PFSK-1 (cell line): Measurements from ENCODE around the gene ERC1.

Experiments used
- POLR2AphosphoS5 ChIP-seq: IDR thresholded peaks from 2 replicates; pipeline ENCODE4 v1.6.1; 2012; ENCODE audit warnings: low read depth, mild to moderate bottlenecking, control low read depth, low read length, moderate library complexity
- SIN3A ChIP-seq: IDR thresholded peaks from 2 replicates; pipeline ENCODE4 v1.6.1; 2012; ENCODE audit warnings: mild to moderate bottlenecking, low read length, moderate library complexity, borderline replicate concordance; ENCODE audit not compliant: insufficient read depth
- TAF1 ChIP-seq: IDR thresholded peaks from 2 replicates; pipeline ENCODE4 v1.6.1; 2012; ENCODE audit warnings: low read length, control low read depth, borderline replicate concordance; ENCODE audit not compliant: insufficient read depth
- TF ChIP-seq, protein P1 (sequence below), 2 experiments: IDR thresholded peaks; 2 replicates each; pipeline versions ENCODE4 v1.6.1 to v1.8.0; 2011 to 2012; ENCODE audit warnings: low read depth in 2 of 2, low read length in 2 of 2, control low read depth in 1 of 2, inconsistent platforms in 1 of 2, mild to moderate bottlenecking in 1 of 2, moderate library complexity in 1 of 2; ENCODE audit not compliant: insufficient read depth in 1 of 2

DNA sequence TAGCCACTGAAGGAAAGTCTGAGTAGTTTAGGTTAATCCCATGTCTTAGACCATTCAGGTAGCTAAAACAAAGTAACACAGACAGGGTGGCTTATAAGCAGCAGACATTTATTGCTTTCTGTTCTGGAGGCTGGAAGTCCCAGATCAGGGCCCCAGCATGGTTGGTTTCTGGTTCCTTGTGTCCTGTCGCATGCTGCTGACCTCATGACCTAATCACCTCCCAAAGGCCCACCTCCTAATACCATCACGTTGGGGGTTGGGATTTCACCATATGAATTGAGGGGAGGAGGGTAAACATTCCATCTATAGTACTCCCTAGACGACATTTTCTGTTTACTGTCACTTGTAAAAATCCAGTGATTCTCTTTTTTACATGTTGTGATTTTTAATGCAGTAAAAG is 454.8 kb downstream of the ERC1 start:
- no peak for TF ChIP-seq POLR2AphosphoS5
- TF ChIP-seq TAF1: no peak
- TF ChIP-seq, protein P1, sequence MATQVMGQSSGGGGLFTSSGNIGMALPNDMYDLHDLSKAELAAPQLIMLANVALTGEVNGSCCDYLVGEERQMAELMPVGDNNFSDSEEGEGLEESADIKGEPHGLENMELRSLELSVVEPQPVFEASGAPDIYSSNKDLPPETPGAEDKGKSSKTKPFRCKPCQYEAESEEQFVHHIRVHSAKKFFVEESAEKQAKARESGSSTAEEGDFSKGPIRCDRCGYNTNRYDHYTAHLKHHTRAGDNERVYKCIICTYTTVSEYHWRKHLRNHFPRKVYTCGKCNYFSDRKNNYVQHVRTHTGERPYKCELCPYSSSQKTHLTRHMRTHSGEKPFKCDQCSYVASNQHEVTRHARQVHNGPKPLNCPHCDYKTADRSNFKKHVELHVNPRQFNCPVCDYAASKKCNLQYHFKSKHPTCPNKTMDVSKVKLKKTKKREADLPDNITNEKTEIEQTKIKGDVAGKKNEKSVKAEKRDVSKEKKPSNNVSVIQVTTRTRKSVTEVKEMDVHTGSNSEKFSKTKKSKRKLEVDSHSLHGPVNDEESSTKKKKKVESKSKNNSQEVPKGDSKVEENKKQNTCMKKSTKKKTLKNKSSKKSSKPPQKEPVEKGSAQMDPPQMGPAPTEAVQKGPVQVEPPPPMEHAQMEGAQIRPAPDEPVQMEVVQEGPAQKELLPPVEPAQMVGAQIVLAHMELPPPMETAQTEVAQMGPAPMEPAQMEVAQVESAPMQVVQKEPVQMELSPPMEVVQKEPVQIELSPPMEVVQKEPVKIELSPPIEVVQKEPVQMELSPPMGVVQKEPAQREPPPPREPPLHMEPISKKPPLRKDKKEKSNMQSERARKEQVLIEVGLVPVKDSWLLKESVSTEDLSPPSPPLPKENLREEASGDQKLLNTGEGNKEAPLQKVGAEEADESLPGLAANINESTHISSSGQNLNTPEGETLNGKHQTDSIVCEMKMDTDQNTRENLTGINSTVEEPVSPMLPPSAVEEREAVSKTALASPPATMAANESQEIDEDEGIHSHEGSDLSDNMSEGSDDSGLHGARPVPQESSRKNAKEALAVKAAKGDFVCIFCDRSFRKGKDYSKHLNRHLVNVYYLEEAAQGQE (IDR thresholded peaks at IDR 0.05; ENCODE audit: insufficient read depth in 1 of 2, low read depth in 2 of 2, low read length in 2 of 2): no peak
- no peak for TF ChIP-seq SIN3A
